ENCODE data around the gene VPS45. TPM values are rescaled to one million over a fixed set of nuclear protein-coding genes. Genes with fewer than 3 reads are reported as not detected.
A peak's percentile ranks its signal among the peaks of the same experiment; 100 is the strongest.

VPS45 gene
- total RNA-seq, 2 experiments from 2014 or later, result 36.1 to 40.0 TPM

GRCh38 chr1:150072959-150073358, 5.4 kb downstream of the VPS45 start:
- ATAC-seq, result peak; percentile 81
- Mint-ChIP-seq H3K4me3 (no peak overlapping the region), H3K9me3 (ENCODE audit: insufficient read depth) (no peaks in the 10 kb centered on the region), H3K27ac (peak overlapping the region; percentile 5), H3K36me3 (ENCODE audit: low read depth) (peaks cover 56% of the 10 kb centered on the region), H3K4me1 (ENCODE audit: low read depth) (peaks cover 52% of the 10 kb centered on the region), H3K27me3 (ENCODE audit: low read depth) (no peaks in the 10 kb centered on the region)
- POLR2A ChIA-PET, result interaction anchor here (0.9 to 1.0 kb wide), 4 partner anchors 91 to 114 kb away, joined by 3 to 5 read pairs (median 4); no protein-coding TSS in a partner anchor
- CTCF ChIA-PET, result interaction anchor here (0.6 to 10.7 kb wide), 23 partner anchors 9 to 185 kb away, joined by 3 to 240 read pairs (median 4); partner anchors contain the start of gene PLEKHO1
- DNase-seq, result no peak

- ATAC-seq, result no peak
- peaks cover 48% of the 10 kb centered on the region for H3K4me1 Mint-ChIP-seq (ENCODE audit: low read depth)
- H3K36me3 Mint-ChIP-seq (ENCODE audit: low read depth), result peaks cover 60% of the 10 kb centered on the region
- H3K27me3 Mint-ChIP-seq (ENCODE audit: low read depth), result no peaks in the 10 kb centered on the region
- no peak for DNase-seq
- no peaks in the 10 kb centered on the region for H3K9me3 Mint-ChIP-seq (ENCODE audit: insufficient read depth)
- POLR2A ChIA-PET, result interaction anchor here (0.7 to 1.0 kb wide), 5 partner anchors 90 to 129 kb away, joined by 3 to 5 read pairs (median 3); no protein-coding TSS in a partner anchor
- CTCF ChIA-PET, result interaction anchor here (0.7 to 10.7 kb wide), 22 partner anchors 10 to 186 kb away, joined by 3 to 240 read pairs (median 4); partner anchors contain the start of gene PLEKHO1
- no peak overlapping the region for H3K4me3 Mint-ChIP-seq
- peak overlapping the region; percentile 8 for H3K27ac Mint-ChIP-seq
Measured at GRCh38 chr1:150073516-150073915, 5.9 kb downstream of the VPS45 start.

- H3K27me3 Mint-ChIP-seq (ENCODE audit: low read depth), result no peaks in the 10 kb centered on the region
- POLR2A ChIA-PET, result interaction anchor here (1.4 kb wide), 1 partner anchor 189 kb away, joined by 6 read pairs; a partner anchor contains a TSS
- H3K27ac Mint-ChIP-seq, result no peak overlapping the region
- no peaks in the 10 kb centered on the region for H3K9me3 Mint-ChIP-seq (ENCODE audit: insufficient read depth)
- CTCF ChIA-PET, result interaction anchor here (0.9 to 10.7 kb wide), 4 partner anchors 10 to 111 kb away, joined by 3 to 240 read pairs (median 54); no protein-coding TSS in a partner anchor
- H3K4me1 Mint-ChIP-seq (ENCODE audit: low read depth), result peaks cover 39% of the 10 kb centered on the region
- no peak overlapping the region for H3K4me3 Mint-ChIP-seq
- ATAC-seq (no peak), DNase-seq (peak; percentile 34)
- H3K36me3 Mint-ChIP-seq (ENCODE audit: low read depth), result peaks cover 53% of the 10 kb centered on the region
Measured at GRCh38 chr1:150076066-150076465, 8.5 kb downstream of the VPS45 start.

- Mint-ChIP-seq H3K36me3 (ENCODE audit: low read depth) (peaks cover 58% of the 10 kb centered on the region), H3K4me1 (ENCODE audit: low read depth) (peaks cover 42% of the 10 kb centered on the region), H3K27ac (no peak overlapping the region), H3K4me3 (no peak overlapping the region), H3K9me3 (ENCODE audit: insufficient read depth) (no peaks in the 10 kb centered on the region), H3K27me3 (ENCODE audit: low read depth) (no peaks in the 10 kb centered on the region)
- ChIA-PET CTCF (interaction anchor here (1.0 to 10.7 kb wide), 8 partner anchors 9 to 115 kb away, joined by 3 to 240 read pairs (median 5); partner anchors contain the start of gene PLEKHO1), POLR2A (interaction anchor here (0.8 kb wide), 1 partner anchor 138 kb away, joined by 6 read pairs; no protein-coding TSS in a partner anchor)
- no peak for DNase-seq
- ATAC-seq, result no peak
Measured at GRCh38 chr1:150076985-150077384, 9.4 kb downstream of the VPS45 start.

- CTCF ChIA-PET, result interaction anchor here (0.9 to 10.7 kb wide), 5 partner anchors 13 to 106 kb away, joined by 3 to 101 read pairs (median 5); partner anchors contain the start of gene VPS45
- Mint-ChIP-seq H3K36me3 (ENCODE audit: low read depth) (peaks cover 64% of the 10 kb centered on the region), H3K4me3 (no peak overlapping the region), H3K9me3 (ENCODE audit: insufficient read depth) (no peaks in the 10 kb centered on the region), H3K4me1 (ENCODE audit: low read depth) (peaks cover 26% of the 10 kb centered on the region), H3K27ac (no peak overlapping the region), H3K27me3 (ENCODE audit: low read depth) (no peaks in the 10 kb centered on the region)
- ATAC-seq, result no peak
- POLR2A ChIA-PET, result no interaction called here
- no peak for DNase-seq
Measured at GRCh38 chr1:150080784-150081183, 13.2 kb downstream of the VPS45 start.

- Mint-ChIP-seq H3K27ac (no peak overlapping the region), H3K9me3 (ENCODE audit: insufficient read depth) (no peaks in the 10 kb centered on the region), H3K27me3 (ENCODE audit: low read depth) (no peaks in the 10 kb centered on the region), H3K36me3 (ENCODE audit: low read depth) (peaks cover 61% of the 10 kb centered on the region), H3K4me3 (no peak overlapping the region), H3K4me1 (ENCODE audit: low read depth) (peaks cover 16% of the 10 kb centered on the region)
- ChIA-PET POLR2A (interaction anchor here (0.7 to 1.4 kb wide), 2 partner anchors 76 to 1680 kb away, joined by 3 read pairs; no protein-coding TSS in a partner anchor), CTCF (interaction anchor here (1.0 kb wide), 1 partner anchor 10 kb away, joined by 3 read pairs; no protein-coding TSS in a partner anchor)
- ATAC-seq, result no peak
- DNase-seq, result no peak
Measured at GRCh38 chr1:150082494-150082893, 14.9 kb downstream of the VPS45 start.

GRCh38 chr1:150083907-150084306, 16.3 kb downstream of the VPS45 start:
- POLR2A ChIA-PET, result interaction anchor here (1.4 kb wide), 1 partner anchor 75 kb away, joined by 3 read pairs; no protein-coding TSS in a partner anchor
- H3K9me3 Mint-ChIP-seq (ENCODE audit: insufficient read depth), result no peaks in the 10 kb centered on the region
- no peak for DNase-seq
- no peak for ATAC-seq
- no peaks in the 10 kb centered on the region for H3K27me3 Mint-ChIP-seq (ENCODE audit: low read depth)
- H3K4me1 Mint-ChIP-seq (ENCODE audit: low read depth), result peaks cover 11% of the 10 kb centered on the region
- H3K27ac Mint-ChIP-seq, result peak overlapping the region; percentile 8
- CTCF ChIA-PET, result interaction anchor here (1.0 kb wide), 1 partner anchor 102 kb away, joined by 3 read pairs; no protein-coding TSS in a partner anchor
- no peak overlapping the region for H3K4me3 Mint-ChIP-seq
- H3K36me3 Mint-ChIP-seq (ENCODE audit: low read depth), result peaks cover 58% of the 10 kb centered on the region

- CTCF ChIA-PET, result interaction anchor here (1.1 to 1.2 kb wide), 2 partner anchors 8 to 80 kb away, joined by 3 to 4 read pairs; no protein-coding TSS in a partner anchor
- H3K4me3 Mint-ChIP-seq, result no peak overlapping the region
- no peaks in the 10 kb centered on the region for H3K27me3 Mint-ChIP-seq (ENCODE audit: low read depth)
- H3K27ac Mint-ChIP-seq, result no peak overlapping the region
- peaks cover 23% of the 10 kb centered on the region for H3K4me1 Mint-ChIP-seq (ENCODE audit: low read depth)
- peaks cover 62% of the 10 kb centered on the region for H3K36me3 Mint-ChIP-seq (ENCODE audit: low read depth)
- no peaks in the 10 kb centered on the region for H3K9me3 Mint-ChIP-seq (ENCODE audit: insufficient read depth)
- no peak for DNase-seq
- POLR2A ChIA-PET, result no interaction called here
- no peak for ATAC-seq
Measured at GRCh38 chr1:150085406-150085805, 17.8 kb downstream of the VPS45 start.

GRCh38 chr1:150087415-150087814, 19.8 kb downstream of the VPS45 start:
- Mint-ChIP-seq H3K36me3 (ENCODE audit: low read depth) (peaks cover 59% of the 10 kb centered on the region), H3K27ac (no peak overlapping the region), H3K9me3 (ENCODE audit: insufficient read depth) (no peaks in the 10 kb centered on the region), H3K27me3 (ENCODE audit: low read depth) (no peaks in the 10 kb centered on the region), H3K4me3 (no peak overlapping the region), H3K4me1 (ENCODE audit: low read depth) (peaks cover 34% of the 10 kb centered on the region)
- ChIA-PET CTCF (interaction anchor here (1.2 kb wide), 1 partner anchor 11 kb away, joined by 3 read pairs; no protein-coding TSS in a partner anchor), POLR2A (interaction anchor here (1.1 kb wide), 1 partner anchor 74 kb away, joined by 3 read pairs; no protein-coding TSS in a partner anchor)
- ATAC-seq, result no peak
- no peak for DNase-seq

- peaks cover 56% of the 10 kb centered on the region for H3K36me3 Mint-ChIP-seq (ENCODE audit: low read depth)
- H3K27ac Mint-ChIP-seq, result peak overlapping the region; percentile 43
- ATAC-seq (no peak), DNase-seq (no peak)
- ChIA-PET CTCF (interaction anchor here (1.0 to 1.5 kb wide), 3 partner anchors 9 to 98 kb away, joined by 4 to 5 read pairs (median 4); no protein-coding TSS in a partner anchor), POLR2A (interaction anchor here (0.7 to 3.9 kb wide), 2 partner anchors 204 to 1727 kb away, joined by 3 to 13 read pairs; a partner anchor contains a TSS)
- no peaks in the 10 kb centered on the region for H3K27me3 Mint-ChIP-seq (ENCODE audit: low read depth)
- no peaks in the 10 kb centered on the region for H3K9me3 Mint-ChIP-seq (ENCODE audit: insufficient read depth)
- H3K4me1 Mint-ChIP-seq (ENCODE audit: low read depth), result peaks cover 51% of the 10 kb centered on the region
- no peak overlapping the region for H3K4me3 Mint-ChIP-seq
Measured at GRCh38 chr1:150089846-150090520, 22.4 kb downstream of the VPS45 start.

- DNase-seq, result peak; percentile 42
- no peaks in the 10 kb centered on the region for H3K27me3 Mint-ChIP-seq (ENCODE audit: low read depth)
- H3K4me1 Mint-ChIP-seq (ENCODE audit: low read depth), result peaks cover 53% of the 10 kb centered on the region
- ChIA-PET CTCF (interaction anchor here (0.7 to 1.9 kb wide), 8 partner anchors 9 to 145 kb away, joined by 3 to 9 read pairs (median 3); no protein-coding TSS in a partner anchor), POLR2A (interaction anchor here (0.6 to 3.9 kb wide), 4 partner anchors 16 to 206 kb away, joined by 3 to 13 read pairs (median 3); partner anchors contain the start of genes PLEKHO1 and VPS45)
- ATAC-seq, result peak; percentile 79
- H3K36me3 Mint-ChIP-seq (ENCODE audit: low read depth), result peaks cover 45% of the 10 kb centered on the region
- no peaks in the 10 kb centered on the region for H3K9me3 Mint-ChIP-seq (ENCODE audit: insufficient read depth)
- peak overlapping the region; percentile 47 for H3K4me3 Mint-ChIP-seq
- H3K27ac Mint-ChIP-seq, result peak overlapping the region; percentile 86
Measured at GRCh38 chr1:150092180-150092791, 24.7 kb downstream of the VPS45 start.
